ENCODE results near the gene AMDHD2.
"Not testable (repeated sequence)": the region's sequence is repeated elsewhere in the genome, so short reads cannot be mapped to it uniquely, and the experiment has no call there.

Gene AMDHD2

DNA sequence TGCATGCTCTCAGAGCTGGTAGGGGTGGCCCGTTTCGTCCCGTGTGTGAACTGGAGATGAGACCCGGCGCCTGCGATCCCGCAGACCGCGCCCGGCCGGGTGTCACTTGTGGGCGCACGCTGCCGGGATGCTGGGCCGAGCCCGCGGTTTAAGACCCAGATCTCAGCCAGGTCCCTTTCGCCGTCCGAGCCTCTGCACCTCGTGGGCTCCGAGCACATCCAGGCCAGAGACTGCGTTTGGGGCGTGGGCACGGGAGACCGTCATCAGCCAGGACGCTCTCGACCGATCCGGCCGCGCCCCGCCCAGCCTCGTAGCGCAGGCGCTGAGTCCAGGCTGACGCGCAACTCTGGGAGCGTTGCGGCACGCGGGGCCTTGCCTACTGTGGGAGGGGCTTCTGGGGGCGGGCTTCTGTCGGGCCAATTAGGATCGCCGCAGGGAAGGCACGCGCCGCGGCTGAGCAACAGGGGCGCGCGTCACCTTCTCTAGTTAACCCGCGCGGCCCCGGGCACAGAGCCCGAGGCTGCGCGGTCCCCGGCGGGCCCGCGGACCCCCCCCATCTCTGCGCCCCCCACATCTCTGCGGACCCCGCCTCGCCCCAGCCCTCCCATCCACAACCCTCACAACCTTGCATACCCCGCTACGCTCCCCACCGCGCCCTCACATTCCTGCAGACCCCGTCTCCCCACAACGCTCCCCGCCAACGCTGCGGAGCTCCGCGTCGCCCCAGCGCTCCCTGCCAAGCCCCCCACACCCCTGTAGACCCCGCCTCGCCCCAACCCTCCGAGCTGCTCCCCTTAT, 11.7 kb downstream of the AMDHD2 start:
- peak; percentile 93 for DNase-seq (ENCODE audit: low read depth in 2 of 2, low spot score in 1 of 2)

DNA sequence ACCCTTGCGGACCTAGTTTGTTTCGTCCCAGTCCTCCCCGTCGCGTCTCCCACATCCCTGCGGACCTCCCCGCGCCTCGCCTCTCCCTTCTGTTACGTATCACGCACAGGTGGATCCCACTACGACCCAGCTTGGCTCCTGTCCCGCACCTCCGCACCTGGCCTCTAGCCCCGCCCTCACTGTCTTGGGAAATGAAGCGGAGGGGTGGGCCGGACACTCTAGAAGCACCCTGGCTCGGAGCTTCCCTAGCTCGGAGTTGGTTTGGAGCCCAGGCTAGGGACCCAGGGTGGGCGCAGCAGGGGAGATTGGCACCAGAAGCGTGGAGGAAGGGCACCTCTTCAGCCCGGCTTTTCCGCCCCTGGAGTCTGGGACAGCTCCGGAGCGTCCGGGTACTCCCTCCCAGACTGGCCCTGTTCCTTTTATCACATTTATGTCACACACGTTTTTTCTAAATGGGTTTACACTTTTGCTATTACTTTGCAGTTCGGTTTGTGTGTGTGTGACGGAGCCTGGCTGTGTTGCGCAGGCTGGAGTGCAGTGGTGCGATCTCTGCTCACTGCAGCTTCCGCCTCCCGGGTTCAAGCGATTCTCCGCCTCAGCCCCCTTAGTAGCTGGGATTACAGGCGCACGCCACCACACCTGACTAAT, 12.4 kb downstream of the AMDHD2 start:
- no peak for DNase-seq (ENCODE audit: low read depth in 2 of 2, low spot score in 1 of 2)

DNA sequence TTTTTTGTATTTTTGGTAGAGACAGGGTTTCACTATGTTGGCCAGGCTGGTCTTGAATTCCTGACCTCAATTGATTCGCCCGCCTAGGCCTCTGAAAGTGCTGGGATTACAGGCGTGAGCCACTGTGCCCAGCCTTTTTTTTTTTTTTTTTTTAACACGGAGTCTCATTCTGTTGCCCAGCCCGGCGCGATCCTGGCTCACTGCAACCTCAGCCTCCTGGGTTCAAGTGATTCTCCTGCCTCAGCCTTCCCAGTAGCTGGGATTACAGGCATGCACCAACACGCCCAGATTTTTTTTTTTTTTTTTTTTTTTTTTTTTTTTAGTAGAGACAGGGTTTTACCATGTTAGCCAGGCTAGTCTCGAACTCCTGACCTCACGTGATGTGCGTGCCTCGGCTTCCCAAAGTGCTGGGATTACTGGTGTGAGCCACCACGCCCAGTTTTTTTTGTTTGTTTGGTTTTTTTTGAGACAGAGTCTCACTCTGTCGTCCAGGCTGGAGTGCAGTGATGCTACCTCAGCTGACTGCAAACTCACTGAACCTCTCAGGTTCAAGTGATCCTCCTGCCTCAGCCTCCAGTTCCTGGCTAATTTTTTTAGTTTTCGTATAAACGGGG, 13.1 kb downstream of the AMDHD2 start:
- not testable (repeated sequence) for DNase-seq (ENCODE audit: low read depth in 2 of 2, low spot score in 1 of 2)

DNA sequence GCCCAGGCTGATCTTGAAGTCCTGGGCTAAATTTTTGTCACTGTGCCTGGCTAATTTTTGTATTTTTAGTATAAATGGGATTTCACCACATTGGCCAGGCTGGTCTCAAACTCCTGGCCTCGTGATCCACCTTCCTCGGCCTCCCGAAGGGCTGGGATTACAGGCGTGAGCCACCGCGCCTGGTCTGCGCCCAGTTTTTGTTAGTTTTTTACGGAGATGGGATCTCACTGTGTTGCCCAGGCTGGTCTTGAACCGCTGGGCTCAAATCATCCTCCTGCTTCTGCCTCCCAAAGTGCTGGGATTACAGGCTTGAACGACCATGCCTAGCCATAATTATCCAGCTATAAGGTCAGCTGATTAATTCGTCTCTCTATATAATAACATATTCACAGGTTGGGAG, 13.7 kb downstream of the AMDHD2 start:
- no peak for DNase-seq (ENCODE audit: low read depth in 2 of 2, low spot score in 1 of 2)

DNA sequence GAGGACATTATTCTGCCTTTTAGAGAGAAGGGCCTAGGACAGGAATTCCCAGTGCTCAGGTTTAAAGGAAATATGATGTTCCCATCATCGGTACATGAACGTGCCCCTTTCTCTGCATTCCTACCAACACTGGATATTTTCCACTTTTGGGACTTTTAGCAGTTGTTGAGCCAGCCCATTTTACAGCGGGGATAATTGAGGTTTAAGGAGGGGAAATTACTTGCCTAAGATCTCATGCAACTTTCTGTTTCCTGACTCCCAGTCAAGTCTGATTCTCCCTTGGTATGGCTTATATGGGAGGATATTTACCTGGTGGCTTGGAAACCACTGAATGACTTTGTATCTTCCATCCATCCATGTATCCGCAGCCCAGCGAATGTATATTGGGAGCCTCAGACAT, 14.2 kb downstream of the AMDHD2 start:
- DNase-seq (ENCODE audit: low read depth in 2 of 2, low spot score in 1 of 2) = not testable (repeated sequence)

DNA sequence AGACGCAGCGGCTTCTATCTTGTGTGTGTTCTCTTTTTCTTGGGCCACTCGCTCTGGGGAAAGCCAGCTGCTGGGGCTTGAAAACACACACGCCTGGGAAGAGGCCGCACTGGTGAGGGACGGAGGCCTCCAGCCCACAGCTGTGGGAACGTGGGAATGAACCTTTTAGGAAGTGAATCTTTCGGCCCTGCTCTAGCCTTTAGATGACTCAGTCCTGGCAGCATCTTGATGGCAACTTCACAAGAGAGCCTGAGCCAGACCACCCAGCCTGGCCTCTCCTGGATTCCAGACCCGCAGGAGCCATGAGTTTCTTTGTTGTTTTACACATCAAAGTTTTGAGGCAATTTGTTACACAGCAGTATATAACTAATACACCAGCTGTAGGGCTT, 15.4 kb downstream of the AMDHD2 start:
- no peak for DNase-seq (ENCODE audit: low read depth in 2 of 2, low spot score in 1 of 2)

DNA sequence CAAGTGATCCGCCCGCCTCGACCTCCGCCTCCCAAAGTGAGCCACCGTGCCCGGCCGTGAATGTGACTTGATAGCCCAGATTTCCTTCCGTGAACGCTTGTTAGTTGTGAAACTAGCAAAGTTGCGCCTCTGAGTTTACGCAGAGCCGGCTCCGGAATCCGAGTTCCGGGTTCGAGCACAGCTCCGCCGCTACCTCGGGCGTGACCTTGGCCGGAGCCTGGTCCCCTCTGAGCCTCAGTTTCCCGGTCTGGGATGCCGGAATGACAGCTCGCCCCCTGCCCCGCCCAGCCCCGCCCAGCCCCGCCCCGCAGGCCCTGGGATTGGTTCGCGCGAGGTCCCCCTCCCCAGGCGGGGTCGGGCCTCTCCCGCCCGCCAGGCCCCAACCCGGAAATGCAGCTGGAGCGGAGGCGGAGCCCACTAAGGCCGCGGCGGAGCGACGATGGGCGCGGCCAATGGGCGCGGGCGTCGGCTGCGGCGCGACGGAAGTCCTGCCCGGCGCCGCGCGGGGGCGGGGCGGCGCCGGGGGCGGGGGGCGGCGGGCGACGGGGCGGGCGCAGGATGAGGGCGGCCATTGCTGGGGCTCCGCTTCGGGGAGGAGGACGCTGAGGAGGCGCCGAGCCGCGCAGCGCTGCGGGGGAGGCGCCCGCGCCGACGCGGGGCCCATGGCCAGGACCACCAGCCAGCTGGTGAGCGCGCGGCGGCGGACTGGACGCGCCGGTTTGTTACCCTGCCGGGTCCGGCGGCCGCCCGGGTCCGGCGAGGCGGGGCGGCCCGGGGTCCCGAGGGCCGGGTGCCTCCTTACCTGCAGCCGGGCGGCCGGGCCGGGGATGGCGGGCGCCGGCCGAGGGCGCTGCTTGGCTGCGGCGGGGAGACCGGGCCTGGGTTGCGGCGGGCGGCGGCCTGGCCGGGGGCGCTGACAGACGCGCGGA, 17.5 kb downstream of the AMDHD2 start, which contains the start of gene PDPK1:
Gene PDPK1 (plus strand): TSS at position 571 of the 929 bp plus-strand sequence. CDS start 92 bp downstream, at position 663.
- peak; percentile 74 to 92 for DNase-seq (ENCODE audit: low read depth in 2 of 2, low spot score in 1 of 2)

DNA sequence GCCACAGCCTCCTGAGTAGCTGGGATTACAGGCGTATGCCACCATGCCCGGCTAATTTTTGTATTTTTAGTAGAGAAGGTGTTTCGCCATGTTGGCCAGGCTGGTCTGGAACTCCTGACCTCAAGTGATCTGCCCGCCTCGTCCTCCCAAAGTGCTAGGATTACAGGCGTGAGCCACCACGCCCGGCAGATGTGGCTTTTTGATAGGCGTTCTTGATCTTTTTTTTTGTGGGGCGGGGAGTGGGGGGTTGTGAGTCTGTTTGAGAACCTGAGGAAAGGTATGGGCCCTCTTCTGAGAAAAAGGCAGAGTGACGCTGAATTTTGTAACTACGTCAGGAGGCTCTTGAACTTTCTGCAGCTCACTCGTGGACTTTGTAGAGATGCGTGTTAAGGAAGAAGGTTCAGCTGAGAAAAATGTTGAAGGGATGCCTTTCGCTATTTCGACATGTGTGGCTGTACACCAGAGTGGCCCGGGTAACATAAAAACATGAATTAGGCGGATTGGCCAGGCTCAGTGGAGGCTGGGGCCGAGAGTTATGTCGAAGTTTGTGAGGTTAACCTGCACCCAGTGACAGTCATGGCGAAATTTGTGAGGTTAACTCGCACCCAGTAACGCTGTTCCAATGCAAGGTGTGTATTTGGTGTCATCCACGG, 19.1 kb downstream of the AMDHD2 start:
- DNase-seq (ENCODE audit: low read depth in 2 of 2, low spot score in 1 of 2) = not testable (repeated sequence)

DNA sequence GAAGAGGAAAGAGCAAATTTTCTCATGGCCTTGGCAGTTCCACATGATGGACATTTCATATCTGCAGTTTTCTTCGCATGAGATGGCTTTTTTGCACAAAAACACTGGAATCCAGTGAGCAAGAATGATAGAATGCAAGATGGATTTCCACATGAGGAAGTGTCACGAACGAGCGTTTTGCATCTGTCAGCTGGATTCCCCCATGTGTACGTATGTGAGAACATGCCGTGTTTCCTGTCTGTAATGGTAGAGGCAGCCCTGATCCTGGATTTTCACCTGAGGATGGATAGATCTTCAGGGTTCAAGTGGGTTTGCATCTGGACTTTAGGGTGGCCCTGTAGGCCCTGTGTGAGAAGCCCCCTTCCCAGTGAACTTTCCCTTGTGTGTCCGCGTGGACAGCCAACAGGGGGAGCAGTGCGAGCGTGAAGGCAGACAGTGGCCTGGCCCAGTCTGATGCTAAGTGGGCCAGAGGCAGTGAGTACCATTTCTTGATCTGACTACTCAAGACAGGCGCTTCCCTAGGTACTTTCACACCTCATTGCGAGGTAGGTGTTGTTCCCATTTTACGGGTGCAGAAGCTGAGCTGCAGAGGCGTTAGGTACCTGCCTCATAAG, 19.8 kb downstream of the AMDHD2 start:
- DNase-seq (ENCODE audit: low read depth in 2 of 2, low spot score in 1 of 2) = not testable (repeated sequence)

DNA sequence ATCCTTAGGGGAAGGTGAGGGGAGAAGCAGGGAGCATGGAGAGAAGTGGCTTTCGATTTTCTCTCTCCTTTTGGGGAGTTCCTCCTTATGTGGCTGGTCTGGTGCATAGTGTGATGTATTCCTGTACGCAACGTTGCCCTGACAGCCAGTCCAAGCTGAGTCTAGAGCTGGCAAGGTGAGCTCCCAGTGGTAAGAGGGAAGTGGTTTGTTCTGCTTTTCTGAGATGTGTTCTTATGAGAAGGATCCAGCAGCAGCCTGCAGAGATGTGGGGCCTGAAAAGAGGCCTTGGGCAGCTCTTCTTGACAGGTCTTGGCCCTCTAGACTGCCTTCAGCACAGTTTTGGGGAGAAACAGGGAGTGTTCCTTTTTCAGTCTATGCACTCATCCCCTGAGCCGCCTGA, 20.7 kb downstream of the AMDHD2 start:
- DNase-seq (ENCODE audit: low read depth in 2 of 2, low spot score in 1 of 2) = not testable (repeated sequence)

DNA sequence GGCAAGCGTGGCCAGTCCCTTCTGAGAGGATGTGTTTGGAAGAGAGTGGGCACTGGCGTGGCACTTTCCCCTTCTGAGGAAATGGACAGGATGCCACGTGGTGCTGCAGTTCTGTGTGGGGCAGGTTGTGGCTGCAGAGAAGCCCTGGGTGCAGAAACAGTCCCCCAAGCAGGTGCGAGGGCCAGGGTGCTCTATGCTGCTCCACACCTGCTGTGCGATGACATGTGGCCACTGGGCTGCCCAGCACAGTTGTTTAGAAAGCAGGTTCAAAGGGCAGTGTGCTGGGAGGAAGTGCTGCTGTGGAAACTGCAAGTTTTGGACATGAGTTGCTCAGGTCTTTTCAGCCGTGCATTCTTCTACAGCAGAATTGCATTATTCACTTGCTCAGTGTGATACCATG, 21.2 kb downstream of the AMDHD2 start:
- not testable (repeated sequence) for DNase-seq (ENCODE audit: low read depth in 2 of 2, low spot score in 1 of 2)

DNA sequence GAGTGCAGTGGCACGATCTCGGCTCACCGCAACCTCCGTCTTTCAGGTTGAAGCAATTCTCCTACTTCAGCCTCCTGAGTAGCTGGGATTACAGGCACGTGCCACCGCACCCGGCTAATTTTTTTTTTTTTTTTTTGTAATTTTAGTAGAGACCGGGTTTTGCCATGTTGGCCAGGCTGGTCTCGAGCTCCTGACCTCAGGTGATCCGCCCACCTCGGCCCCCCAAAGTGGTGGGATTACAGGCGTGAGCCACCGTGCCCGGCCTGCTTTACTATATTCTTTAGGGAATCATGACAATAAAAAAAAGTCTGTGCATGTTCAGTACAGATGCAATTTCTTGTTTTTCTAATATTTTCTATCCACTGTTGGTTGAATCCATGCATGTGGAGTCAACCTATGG, 23.6 kb downstream of the AMDHD2 start:
- DNase-seq (ENCODE audit: low read depth in 2 of 2, low spot score in 1 of 2) = not testable (repeated sequence)

DNA sequence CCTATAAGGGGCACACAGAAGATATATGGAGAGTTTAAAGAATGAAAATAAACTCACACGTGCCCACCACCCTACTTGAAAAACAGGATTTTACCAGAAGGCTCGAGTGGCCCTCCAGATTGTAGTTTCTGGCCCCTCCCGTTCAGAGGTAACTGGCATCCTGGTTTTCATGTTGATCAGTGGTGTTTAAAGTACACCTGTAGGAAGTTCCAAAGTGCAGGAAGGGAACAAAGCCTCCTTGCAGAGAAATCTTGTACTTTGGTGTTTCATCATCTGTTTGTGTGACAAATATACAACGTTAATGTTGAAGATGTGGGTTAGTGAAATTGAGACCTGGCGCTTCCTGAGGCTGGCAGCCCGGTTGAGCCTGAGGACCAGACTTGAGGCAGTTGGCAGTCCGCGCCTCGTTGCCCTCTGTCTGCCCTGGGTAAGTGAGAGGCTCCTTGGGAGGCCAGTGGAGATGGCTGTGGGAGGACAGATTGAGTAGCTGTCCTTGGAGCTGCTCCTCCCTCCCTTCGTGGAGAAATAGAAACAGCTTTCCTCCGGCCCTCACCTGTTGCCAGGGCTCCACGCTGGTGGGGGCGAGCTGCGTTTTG, 30.2 kb downstream of the AMDHD2 start:
- not testable (repeated sequence) for DNase-seq (ENCODE audit: low read depth in 2 of 2, low spot score in 1 of 2)

DNA sequence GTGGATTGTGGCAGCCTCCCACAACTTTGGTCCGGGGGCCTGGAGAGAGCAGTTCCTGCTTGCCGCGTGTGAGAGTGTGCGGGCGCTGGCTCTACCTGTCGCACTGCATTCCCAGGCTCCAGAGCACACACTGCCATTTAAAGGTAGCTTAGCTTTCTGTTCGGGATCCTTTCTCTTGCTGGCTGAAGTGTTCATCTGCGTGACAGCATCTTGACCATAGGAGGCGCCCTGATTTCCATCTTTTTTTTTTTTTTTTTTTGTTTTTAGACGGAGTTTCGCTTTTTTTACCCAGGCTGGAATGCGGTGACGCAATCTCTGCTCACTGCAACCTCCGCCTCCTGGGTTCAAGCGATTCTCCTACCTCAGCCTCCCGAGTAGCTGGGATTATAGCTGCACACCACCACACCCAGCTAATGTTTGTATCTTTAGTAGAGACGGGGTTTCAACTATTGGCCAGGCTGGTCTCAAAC, 31.3 kb downstream of the AMDHD2 start:
- DNase-seq (ENCODE audit: low read depth in 2 of 2, low spot score in 1 of 2) = not testable (repeated sequence)

DNA sequence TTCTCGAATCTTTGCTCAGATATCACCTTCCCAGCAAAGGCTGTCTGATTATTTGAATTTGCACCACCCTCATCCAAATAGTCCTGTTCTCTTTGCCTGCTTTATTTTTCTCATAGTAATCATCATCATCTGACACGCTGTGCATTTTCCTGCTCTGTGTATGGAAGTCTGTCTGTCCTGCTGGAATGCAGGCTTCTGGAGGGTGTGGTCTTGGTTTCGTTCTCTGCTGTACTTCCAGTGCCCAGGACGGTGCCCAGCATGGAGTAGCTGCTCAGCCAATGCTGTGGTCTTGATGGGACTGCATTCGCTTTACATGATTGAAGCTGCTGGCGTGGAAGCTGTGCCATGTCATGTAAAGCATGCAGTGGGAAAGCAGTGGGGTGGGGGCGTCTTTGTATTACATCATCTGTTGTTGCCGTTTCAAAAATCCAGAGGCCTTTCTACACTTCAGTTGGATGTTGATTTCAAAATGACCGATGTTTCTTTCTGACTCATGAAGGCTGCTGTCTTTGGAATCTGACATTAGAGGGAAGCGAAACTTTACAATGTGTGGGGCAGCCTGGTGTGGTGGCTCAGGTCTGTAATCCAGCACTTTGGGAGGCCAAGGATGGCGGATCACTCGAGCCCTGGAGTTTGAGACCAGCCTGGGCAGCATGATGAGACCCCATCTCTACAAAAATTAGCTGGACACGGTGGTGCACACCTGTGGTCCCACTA, 34.7 kb downstream of the AMDHD2 start:
- DNase-seq (ENCODE audit: low read depth in 2 of 2, low spot score in 1 of 2) = not testable (repeated sequence)

DNA sequence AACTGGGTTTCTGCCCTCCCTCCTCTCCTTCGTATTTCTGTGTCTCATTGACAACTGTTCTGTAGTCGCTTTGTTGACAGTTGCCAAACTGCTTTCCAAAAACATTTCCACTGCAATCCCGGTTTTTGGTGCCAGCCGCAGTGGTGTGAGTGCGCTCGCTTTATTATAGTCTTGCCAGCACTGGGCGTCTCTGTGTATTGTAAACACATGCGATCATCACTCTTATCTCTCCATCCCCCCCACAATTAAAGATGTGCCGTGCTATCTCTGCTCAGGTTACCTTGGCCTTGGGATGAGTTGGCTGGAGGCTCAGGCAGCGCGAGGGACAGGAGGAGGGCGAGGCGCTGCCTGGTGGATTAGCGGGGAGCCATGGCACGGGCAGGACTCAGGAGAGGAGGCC, 37.0 kb downstream of the AMDHD2 start:
- not testable (repeated sequence) for DNase-seq (ENCODE audit: low read depth in 2 of 2, low spot score in 1 of 2)

DNA sequence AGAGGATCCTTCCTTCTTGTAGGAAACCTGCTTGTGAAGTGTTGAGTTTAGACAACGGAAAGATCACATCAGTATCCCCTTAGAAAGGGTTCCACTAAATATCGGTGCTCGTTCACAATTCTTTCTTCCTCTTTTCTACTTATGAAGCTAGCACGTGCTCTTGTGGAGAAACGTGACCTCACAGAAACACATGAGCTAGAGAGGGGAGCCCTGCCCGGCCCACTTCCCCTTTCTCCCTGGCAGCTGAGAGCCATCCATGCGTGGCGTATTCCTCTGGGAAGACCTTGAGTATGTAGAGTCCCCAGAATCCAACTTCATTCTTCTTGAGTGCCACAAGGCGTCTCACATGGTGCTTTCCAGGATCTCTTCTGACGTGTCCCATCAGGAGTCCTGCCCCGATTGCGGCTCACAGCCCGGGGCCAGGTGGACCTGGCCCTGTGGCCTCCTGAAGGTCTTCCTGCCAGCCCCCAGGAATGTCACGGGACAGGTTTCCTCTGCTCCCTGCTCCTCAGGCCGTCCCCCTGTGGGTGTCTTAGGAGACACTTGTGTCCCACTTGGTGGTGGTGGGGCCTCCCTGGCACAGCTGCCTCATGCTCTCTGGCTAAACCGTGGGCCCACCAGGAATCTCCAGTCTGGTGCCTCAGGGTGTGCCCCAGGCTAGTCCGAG, 40.1 kb downstream of the AMDHD2 start:
- DNase-seq (ENCODE audit: low read depth in 2 of 2, low spot score in 1 of 2) = not testable (repeated sequence)

DNA sequence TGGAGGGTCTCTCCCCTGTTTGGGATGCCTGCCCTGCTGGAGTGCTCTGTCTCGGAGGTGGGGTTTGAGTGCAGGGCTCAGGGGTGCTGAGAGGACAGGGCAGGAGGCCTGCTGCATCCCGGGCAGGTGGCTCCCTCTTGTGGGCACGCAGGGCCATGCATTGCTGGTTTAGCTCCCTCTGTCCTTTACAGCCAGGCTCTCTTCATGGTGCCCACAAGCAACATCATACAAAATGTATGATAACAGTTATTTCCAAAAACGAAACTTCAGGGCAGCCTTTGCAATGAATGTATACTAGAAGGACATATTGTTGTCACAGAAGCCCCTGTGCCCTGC, 40.6 kb downstream of the AMDHD2 start:
- DNase-seq (ENCODE audit: low read depth in 2 of 2, low spot score in 1 of 2) = peak; percentile 28 to 30

Data from stimulated activated CD8-positive, alpha-beta memory T cell treated with anti-CD3 and anti-CD28 coated beads, Interleukin-4, amount 100 ng/mL, for 4 hours (primary cell).